OCI-LY7 (cell line): ENCODE results near the gene SNPH. TPM values are rescaled to one million over a fixed set of nuclear protein-coding genes. Genes with fewer than 3 reads are reported as not detected.

ENCODE experiments used
- BruUV-seq: library from RNA; stranded (reverse); fragments of 400-500 nt; replicated peaks from 2 replicates; lab custom pipeline; 2021; lab: Mats Ljungman, UMichigan
- CTCF ChIA-PET: fragments of 300-600 bp; sonication (Branson Sonifier 250); formaldehyde crosslinking; loops from one replicate; lab custom pipeline; 2022; ENCODE audit warnings: antibody characterized with exemption; ENCODE audit not compliant: unreplicated experiment; lab: Charles Lee
- POLR2A ChIA-PET: fragments of 300-600 bp; sonication (Branson Sonifier 250); formaldehyde crosslinking; loops from one replicate; lab custom pipeline; 2022; ENCODE audit warnings: antibody characterized with exemption; lab: Charles Lee
- DNase-seq: peaks from one replicate; pipeline ENCODE4 v3.0.0-alpha.2; 2015; ENCODE audit warnings: low spot score
- H2AFZ ChIP-seq: fragments of 200-600 bp; sonication (generic), shearing (Covaris generic); 2 replicates; pipeline ENCODE4 v1.6.1; 2014; ENCODE audit warnings: mild to moderate bottlenecking, antibody characterized with exemption, low read length, moderate library complexity
- H3K27ac ChIP-seq: fragments of 200-600 bp; sonication (generic); 2 replicates; pipeline ENCODE4 v1.5.1; 2014; ENCODE audit warnings: mixed run types, low read depth, mild to moderate bottlenecking, moderate library complexity, low read length, inconsistent platforms; ENCODE audit not compliant: poor library complexity, severe bottlenecking
- H3K36me3 ChIP-seq: fragments of 200-600 bp; sonication (generic); 2 replicates; pipeline ENCODE4 v1.6.1; 2014; ENCODE audit warnings: mild to moderate bottlenecking, antibody characterized with exemption, low read length, moderate library complexity, mixed read lengths; ENCODE audit not compliant: insufficient read depth
- H3K4me1 ChIP-seq: fragments of 200-600 bp; sonication (generic); 2 replicates; pipeline ENCODE4 v1.5.1; 2014; ENCODE audit warnings: mild to moderate bottlenecking, low read length; ENCODE audit not compliant: insufficient read depth, poor library complexity, severe bottlenecking
- H3K4me2 ChIP-seq: fragments of 200-600 bp; sonication (generic); 2 replicates; pipeline ENCODE4 v1.6.1; 2014; ENCODE audit warnings: mild to moderate bottlenecking, low read length
- H3K4me3 ChIP-seq: fragments of 200-600 bp; sonication (generic); 2 replicates; pipeline ENCODE4 v1.5.1; 2014; ENCODE audit warnings: mild to moderate bottlenecking, low read depth, low read length; ENCODE audit not compliant: poor library complexity, severe bottlenecking
- H3K79me2 ChIP-seq: fragments of 200-600 bp; sonication (generic); 2 replicates; pipeline ENCODE4 v1.6.1; 2016; ENCODE audit warnings: low read depth, mild to moderate bottlenecking, low read length, moderate library complexity, mixed read lengths; ENCODE audit not compliant: insufficient read depth
- H3K9me2 ChIP-seq: fragments of 200-600 bp; sonication (generic); 2 replicates; pipeline ENCODE4 v1.6.1; 2016; ENCODE audit warnings: mild to moderate bottlenecking, low read length, mixed read lengths; ENCODE audit not compliant: insufficient read depth
- H3K9me3 ChIP-seq: fragments of 200-600 bp; sonication (generic); 2 replicates; pipeline ENCODE4 v1.6.1; 2014; ENCODE audit warnings: mild to moderate bottlenecking, mixed run types, low read length, mixed read lengths
- H4K20me1 ChIP-seq: fragments of 200-600 bp; sonication (generic); 2 replicates; pipeline ENCODE4 v1.6.1; 2014; ENCODE audit warnings: mild to moderate bottlenecking, antibody characterized with exemption, low read length, moderate library complexity, mixed read lengths; ENCODE audit not compliant: insufficient read depth
- EZH2phosphoT487 ChIP-seq: fragments of 200-600 bp; sonication (generic); IDR thresholded peaks from 2 replicates; pipeline ENCODE4 v1.6.1; 2018; ENCODE audit warnings: low read depth, borderline replicate concordance, mild to moderate bottlenecking, mixed run types, antibody characterized with exemption, low read length, moderate library complexity, mixed read lengths
- intact Hi-C: fragments of 100-400 bp; cut with micrococcal nuclease; formaldehyde crosslinking; loops from one replicate; pipeline ENCODE4 v1.10.0; 2022; ENCODE audit not compliant: unreplicated experiment
- total RNA-seq, 2 experiments: library from RNA; depleted of rRNA in 1 of 2; stranded (reverse); fragments of >200 nt in 1 of 2; shearing (Covaris generic) in 1 of 2; gene quantifications; 2 replicates each; pipeline ENCODE4 v1.2.3, GENCODE V29; 2014 to 2022
- TF ChIP-seq, protein P1 (sequence below): fragments of 200-600 bp; sonication (generic); conservative IDR thresholded peaks from 2 replicates; pipeline ENCODE4 v1.5.1; 2014; ENCODE audit warnings: mild to moderate bottlenecking, antibody characterized with exemption, low read length, moderate library complexity, mixed read lengths

The SNPH gene
- total RNA-seq, 2 experiments from 2014 or later, result not detected

DNA sequence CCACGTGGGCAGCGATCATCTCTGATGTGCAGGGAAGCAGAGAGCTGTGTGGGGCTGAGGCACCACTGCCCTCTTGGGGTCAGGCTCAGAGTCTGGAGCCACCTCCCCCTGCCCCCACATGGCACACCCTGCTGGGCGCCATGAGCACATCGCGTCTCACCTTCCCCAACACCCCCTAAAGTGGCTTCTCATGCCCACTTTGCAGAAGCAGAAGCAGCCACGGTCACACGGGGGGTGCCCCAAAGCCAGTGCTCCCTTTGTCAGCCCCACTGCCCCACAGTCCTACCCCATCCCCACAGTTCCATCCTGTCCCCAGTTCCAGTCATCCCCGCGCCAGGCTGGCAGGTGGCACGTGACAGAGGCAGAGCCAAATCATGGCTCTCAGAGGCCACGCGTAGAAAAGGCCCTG, 43.3 kb downstream of the SNPH start:
- Histone ChIP-seq H3K9me2 (no peaks in the 10 kb centered on the region), H3K36me3 (no peaks in the 10 kb centered on the region), H3K9me3 (no peaks in the 10 kb centered on the region), H3K27ac (no peak overlapping the region), H3K4me2 (no peak overlapping the region), H3K79me2 (no peaks in the 10 kb centered on the region), H3K4me1 (peaks cover 4% of the 10 kb centered on the region), H4K20me1 (no peaks in the 10 kb centered on the region), H3K4me3 (no peak overlapping the region), H2AFZ (no peak overlapping the region)
- POLR2A ChIA-PET, result interaction anchor here (1.0 kb wide), 1 partner anchor 104 kb away, joined by 4 read pairs; no protein-coding TSS in a partner anchor
- DNase-seq, result no peak
- CTCF ChIA-PET, result no interaction called here
- no TSS peak for BruUV-seq
- TF ChIP-seq, protein P1, sequence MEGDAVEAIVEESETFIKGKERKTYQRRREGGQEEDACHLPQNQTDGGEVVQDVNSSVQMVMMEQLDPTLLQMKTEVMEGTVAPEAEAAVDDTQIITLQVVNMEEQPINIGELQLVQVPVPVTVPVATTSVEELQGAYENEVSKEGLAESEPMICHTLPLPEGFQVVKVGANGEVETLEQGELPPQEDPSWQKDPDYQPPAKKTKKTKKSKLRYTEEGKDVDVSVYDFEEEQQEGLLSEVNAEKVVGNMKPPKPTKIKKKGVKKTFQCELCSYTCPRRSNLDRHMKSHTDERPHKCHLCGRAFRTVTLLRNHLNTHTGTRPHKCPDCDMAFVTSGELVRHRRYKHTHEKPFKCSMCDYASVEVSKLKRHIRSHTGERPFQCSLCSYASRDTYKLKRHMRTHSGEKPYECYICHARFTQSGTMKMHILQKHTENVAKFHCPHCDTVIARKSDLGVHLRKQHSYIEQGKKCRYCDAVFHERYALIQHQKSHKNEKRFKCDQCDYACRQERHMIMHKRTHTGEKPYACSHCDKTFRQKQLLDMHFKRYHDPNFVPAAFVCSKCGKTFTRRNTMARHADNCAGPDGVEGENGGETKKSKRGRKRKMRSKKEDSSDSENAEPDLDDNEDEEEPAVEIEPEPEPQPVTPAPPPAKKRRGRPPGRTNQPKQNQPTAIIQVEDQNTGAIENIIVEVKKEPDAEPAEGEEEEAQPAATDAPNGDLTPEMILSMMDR, result no peak
- TF ChIP-seq EZH2phosphoT487, result no peak
- intact Hi-C loops, result no loop called here

DNA sequence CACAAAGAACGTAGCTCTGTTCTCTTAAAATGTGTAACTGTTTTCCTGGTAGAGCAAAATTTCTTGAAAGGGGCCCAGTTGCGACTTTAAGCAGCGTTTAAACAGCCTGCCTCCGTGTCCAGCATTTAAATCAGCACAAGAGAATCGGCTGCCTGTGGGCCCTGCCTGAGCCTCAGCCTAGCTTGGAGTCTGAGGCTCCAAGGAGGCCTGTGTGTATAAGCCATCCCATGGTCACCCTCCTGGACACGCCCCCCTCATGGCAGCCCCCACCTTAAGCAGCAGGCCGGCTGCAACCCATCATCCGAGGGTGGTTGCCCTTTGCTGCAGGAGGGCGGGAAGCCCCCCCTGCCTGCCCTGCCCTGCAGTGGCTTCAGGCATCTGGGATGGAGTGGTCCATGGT, 44.0 kb downstream of the SNPH start:
- no TSS peak for BruUV-seq
- H2AFZ ChIP-seq, result no peak overlapping the region
- TF ChIP-seq, protein P1, result no peak
- TF ChIP-seq EZH2phosphoT487, result no peak
- ChIA-PET CTCF (interaction anchor here (0.7 kb wide), 1 partner anchor 129 kb away, joined by 3 read pairs; no protein-coding TSS in a partner anchor), POLR2A (interaction anchor here (0.8 to 1.0 kb wide), 2 partner anchors 105 to 147 kb away, joined by 3 to 4 read pairs; no protein-coding TSS in a partner anchor)
- no peak overlapping the region for H3K4me3 ChIP-seq
- no peaks in the 10 kb centered on the region for H4K20me1 ChIP-seq
- peaks cover 4% of the 10 kb centered on the region for H3K4me1 ChIP-seq
- H3K79me2 ChIP-seq, result no peaks in the 10 kb centered on the region
- H3K9me2 ChIP-seq, result no peaks in the 10 kb centered on the region
- no peak overlapping the region for H3K4me2 ChIP-seq
- no peaks in the 10 kb centered on the region for H3K9me3 ChIP-seq
- no peak overlapping the region for H3K27ac ChIP-seq
- DNase-seq, result no peak
- H3K36me3 ChIP-seq, result no peaks in the 10 kb centered on the region
- intact Hi-C loops, result loop anchor here (10.0 kb wide), 1 partner anchor 165 kb away; no protein-coding TSS in a partner anchor

DNA sequence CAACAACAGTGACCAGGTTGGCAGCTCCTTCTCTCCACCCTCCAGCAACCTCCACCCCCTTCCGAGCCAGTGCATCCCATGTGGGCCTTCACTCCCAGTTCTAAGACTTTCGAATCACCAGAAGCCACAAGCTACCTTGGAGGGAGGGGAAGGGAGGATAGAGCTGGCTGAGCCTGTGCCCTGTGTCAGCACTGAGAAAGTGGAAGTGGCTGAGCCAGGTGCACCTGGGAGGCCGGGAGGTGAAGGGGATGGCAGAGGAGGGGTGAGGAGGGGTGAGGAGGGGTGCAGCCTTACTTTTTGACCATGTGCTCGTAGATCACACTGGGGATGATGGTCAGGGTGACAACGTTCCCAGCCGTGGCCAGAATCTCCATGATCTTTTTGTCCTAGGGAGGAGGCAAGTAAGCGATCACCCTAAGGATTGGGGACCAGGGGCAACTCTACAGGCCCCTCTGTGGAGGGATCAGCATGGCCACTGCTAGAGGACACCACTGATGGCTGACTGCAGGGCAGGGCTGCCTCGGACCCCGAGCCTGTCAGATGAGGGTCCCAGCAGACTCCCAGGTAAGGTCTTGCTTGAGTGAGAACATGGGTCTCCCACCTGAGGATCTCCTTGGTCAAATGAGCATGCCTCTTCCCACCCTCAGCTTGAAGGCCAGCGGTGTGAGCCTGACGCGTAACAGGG, 44.6 kb downstream of the SNPH start:
- no peaks in the 10 kb centered on the region for H3K9me3 ChIP-seq
- H3K79me2 ChIP-seq, result no peaks in the 10 kb centered on the region
- CTCF ChIA-PET, result interaction anchor here (0.7 kb wide), 1 partner anchor 128 kb away, joined by 3 read pairs; no protein-coding TSS in a partner anchor
- H3K4me2 ChIP-seq, result no peak overlapping the region
- H2AFZ ChIP-seq, result no peak overlapping the region
- no peak overlapping the region for H3K4me3 ChIP-seq
- H3K4me1 ChIP-seq, result peaks cover 4% of the 10 kb centered on the region
- no peak overlapping the region for H3K27ac ChIP-seq
- intact Hi-C loops, result loop anchor here (10.0 kb wide), 1 partner anchor 164 kb away; no protein-coding TSS in a partner anchor
- H3K36me3 ChIP-seq, result no peaks in the 10 kb centered on the region
- TF ChIP-seq EZH2phosphoT487, result no peak
- TF ChIP-seq, protein P1, result no peak
- POLR2A ChIA-PET, result interaction anchor here (0.8 to 1.0 kb wide), 2 partner anchors 105 to 148 kb away, joined by 3 to 4 read pairs; no protein-coding TSS in a partner anchor
- H3K9me2 ChIP-seq, result no peaks in the 10 kb centered on the region
- no peaks in the 10 kb centered on the region for H4K20me1 ChIP-seq
- BruUV-seq, result no TSS peak
- no peak for DNase-seq
